Measurements from ENCODE around the gene RAB40C.

GRCh38 chr16:574021-574760 is 15.7 kb upstream of the RAB40C start:
- TF ChIP-seq POLR2A (IDR thresholded peaks at IDR 0.05), result no peak
- TF ChIP-seq CTCF (IDR thresholded peaks at IDR 0.05), result no peak
- no peak for TF ChIP-seq POLR2AphosphoS5 (IDR thresholded peaks at IDR 0.05)
